ENCODE measurements around the gene MYRFL. TPM values are rescaled to one million over a fixed set of nuclear protein-coding genes. Genes with fewer than 3 reads are reported as not detected.

MYRFL gene
- total and polyA plus RNA-seq, 2 of the 8 experiments (the other 6 are each of a cell fraction or from before 2014, with no cell fraction given): 1.1 to 2.0 TPM

- Histone ChIP-seq H3K9ac (replicated peaks in 1 of 4; ENCODE audit: extremely low read depth in 1 of 4, low read depth in 3 of 4, low read length in 3 of 4) (peak overlapping the region in 1 of 4 experiments; percentile 6; a peak in 2 of 7 replicates), H2AFZ (ENCODE audit: low read length) (no peak overlapping the region), H3K79me2 (ENCODE audit: control insufficient read depth in 1 of 2, insufficient read depth in 2 of 2, low read length in 2 of 2) (no peaks in the 10 kb centered on the region), H2BK20ac (ENCODE audit: low read length) (no peak overlapping the region), H2BK12ac (ENCODE audit: low read depth, low read length) (no peak overlapping the region; the same call in 1 of the 2 replicates), H3K4me1 (replicated peaks in 1 of 4; ENCODE audit: control insufficient read depth in 3 of 4, insufficient read depth in 4 of 4, low read length in 3 of 4) (peaks cover 0 to 2% (median 0%) of the 10 kb centered on the region in 4 experiments; a peak in 1 of 7 replicates), H2BK5ac (ENCODE audit: low read depth, low read length) (no peak overlapping the region; the same call in 1 of the 2 replicates), H3K4me2 (ENCODE audit: insufficient read depth in 1 of 2, low read depth in 2 of 2, low read length in 2 of 2) (no peak overlapping the region), H3K18ac (ENCODE audit: extremely low read depth, low read length) (no peak overlapping the region), H3K79me1 (ENCODE audit: low read depth, low read length) (no peaks in the 10 kb centered on the region), H3K56ac (replicated peaks; ENCODE audit: insufficient read length, low read depth, low read length) (no peak overlapping the region), H2BK15ac (ENCODE audit: low read length) (no peak overlapping the region; the same call in 1 of the 2 replicates), H3K4ac (replicated peaks; ENCODE audit: insufficient read length, low read depth, low read length) (no peak overlapping the region), H3K9me3 (ENCODE audit: insufficient read depth in 2 of 2, low read depth in 1 of 2, low read length in 1 of 2) (no peaks in the 10 kb centered on the region), H4K20me1 (replicated peaks in 1 of 2; ENCODE audit: control insufficient read depth in 1 of 2, insufficient read depth in 2 of 2, low read length in 2 of 2) (no peaks in the 10 kb centered on the region), H3K14ac (ENCODE audit: insufficient read length) (no peak overlapping the region), H3K23ac (ENCODE audit: insufficient read length) (no peak overlapping the region), H3K27me3 (replicated peaks in 1 of 4; ENCODE audit: control insufficient read depth in 3 of 4, extremely low read depth in 1 of 4, insufficient read depth in 3 of 4, low read length in 3 of 4) (no peaks in the 10 kb centered on the region), H2AK5ac (ENCODE audit: low read depth, low read length) (peak overlapping the region; percentile 46; the same call in 1 of the 2 replicates), H3K4me3 (ENCODE audit: extremely low read depth in 1 of 4, insufficient read depth in 2 of 4, low read depth in 3 of 4, low read length in 4 of 4) (no peak overlapping the region), H4K5ac (ENCODE audit: insufficient read length, low read depth, low read length) (no peak overlapping the region), H4K8ac (ENCODE audit: extremely low read depth, insufficient read depth, low read length) (no peak overlapping the region), H2BK120ac (replicated peaks; ENCODE audit: low read depth, low read length) (no peak overlapping the region), H3K23me2 (ENCODE audit: low read depth, low read length) (no peaks in the 10 kb centered on the region), H3K36me3 (ENCODE audit: control insufficient read depth in 2 of 4, insufficient read depth in 4 of 4, low read length in 3 of 4) (no peaks in the 10 kb centered on the region), H3K27ac (ENCODE audit: low read depth, low read length) (no peak overlapping the region), H4K91ac (replicated peaks; ENCODE audit: insufficient read length, low read length) (peak overlapping the region; percentile 54)
- WGBS, 2 experiments (ENCODE audit: extremely low coverage in 1 of 2, insufficient coverage in 1 of 2, insufficient read length in 1 of 2, insufficient replicate concordance in 2 of 2, low coverage in 1 of 2, low lambda C conversion rate in 2 of 2, missing lambda C conversion rate in 1 of 2): 85% methylated on average over 2 of the region's 2 CpGs; no CpG with 5 or more reads in 1 of the 2 experiments
- ChIA-PET POLR2A (ENCODE audit: partially characterized antibody) (no interaction called here), CTCF (ENCODE audit: partially characterized antibody) (interaction anchor here (1.1 to 2.2 kb wide), 3 partner anchors 14 to 832 kb away, joined by 4 to 6 read pairs (median 5); no protein-coding TSS in a partner anchor)
- FAIRE-seq (no peak), DNase-seq (ENCODE audit: low read depth in 1 of 2, low spot score in 2 of 2) (no peak)
- TF ChIP-seq CREB1 (IDR thresholded peaks at IDR 0.05) (no peak), RAD21 (IDR thresholded peaks at IDR 0.05 in 1 of 2, conservative IDR thresholded peaks at IDR 0.05 in 1 of 2; ENCODE audit: low read depth in 2 of 2, low read length in 2 of 2) (no peak), POLR2AphosphoS5 (IDR thresholded peaks at IDR 0.05; ENCODE audit: low read depth, low read length) (no peak), MAX (IDR thresholded peaks at IDR 0.05) (no peak), BACH1 (IDR thresholded peaks at IDR 0.05; ENCODE audit: low read length) (no peak), RXRA (IDR thresholded peaks at IDR 0.05; ENCODE audit: insufficient read depth, low read depth, low read length) (no peak), HDAC6 (IDR thresholded peaks at IDR 0.05; ENCODE audit: low read depth, low read length) (no peak), SP1 (IDR thresholded peaks at IDR 0.05; ENCODE audit: low read depth, low read length) (no peak), POLR2A (IDR thresholded peaks at IDR 0.05; ENCODE audit: control extremely low read depth in 1 of 2, low read depth in 2 of 2, low read length in 2 of 2) (no peak)
- TF ChIP-seq, protein P1, sequence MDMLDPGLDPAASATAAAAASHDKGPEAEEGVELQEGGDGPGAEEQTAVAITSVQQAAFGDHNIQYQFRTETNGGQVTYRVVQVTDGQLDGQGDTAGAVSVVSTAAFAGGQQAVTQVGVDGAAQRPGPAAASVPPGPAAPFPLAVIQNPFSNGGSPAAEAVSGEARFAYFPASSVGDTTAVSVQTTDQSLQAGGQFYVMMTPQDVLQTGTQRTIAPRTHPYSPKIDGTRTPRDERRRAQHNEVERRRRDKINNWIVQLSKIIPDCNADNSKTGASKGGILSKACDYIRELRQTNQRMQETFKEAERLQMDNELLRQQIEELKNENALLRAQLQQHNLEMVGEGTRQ (IDR thresholded peaks at IDR 0.05; ENCODE audit: low read length): no peak
- TF ChIP-seq, protein P2, sequence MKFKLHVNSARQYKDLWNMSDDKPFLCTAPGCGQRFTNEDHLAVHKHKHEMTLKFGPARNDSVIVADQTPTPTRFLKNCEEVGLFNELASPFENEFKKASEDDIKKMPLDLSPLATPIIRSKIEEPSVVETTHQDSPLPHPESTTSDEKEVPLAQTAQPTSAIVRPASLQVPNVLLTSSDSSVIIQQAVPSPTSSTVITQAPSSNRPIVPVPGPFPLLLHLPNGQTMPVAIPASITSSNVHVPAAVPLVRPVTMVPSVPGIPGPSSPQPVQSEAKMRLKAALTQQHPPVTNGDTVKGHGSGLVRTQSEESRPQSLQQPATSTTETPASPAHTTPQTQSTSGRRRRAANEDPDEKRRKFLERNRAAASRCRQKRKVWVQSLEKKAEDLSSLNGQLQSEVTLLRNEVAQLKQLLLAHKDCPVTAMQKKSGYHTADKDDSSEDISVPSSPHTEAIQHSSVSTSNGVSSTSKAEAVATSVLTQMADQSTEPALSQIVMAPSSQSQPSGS (IDR thresholded peaks at IDR 0.05; ENCODE audit: low read length): no peak
These were observed 61.7 kb downstream of the MYRFL start for GRCh38 chr12:69886715-69887114.
